OCI-LY7 (cell line): ENCODE results near the gene RASGRP4. TPM values are rescaled to one million over a fixed set of nuclear protein-coding genes. Genes with fewer than 3 reads are reported as not detected.

ENCODE experiments used
- BruUV-seq: library from RNA; stranded (reverse); fragments of 400-500 nt; replicated peaks from 2 replicates; lab custom pipeline; 2021; lab: Mats Ljungman, UMichigan
- CTCF ChIA-PET: fragments of 300-600 bp; sonication (Branson Sonifier 250); formaldehyde crosslinking; loops from one replicate; lab custom pipeline; 2022; ENCODE audit warnings: antibody characterized with exemption; ENCODE audit not compliant: unreplicated experiment; lab: Charles Lee
- POLR2A ChIA-PET: fragments of 300-600 bp; sonication (Branson Sonifier 250); formaldehyde crosslinking; loops from one replicate; lab custom pipeline; 2022; ENCODE audit warnings: antibody characterized with exemption; lab: Charles Lee
- DNase-seq: peaks from one replicate; pipeline ENCODE4 v3.0.0-alpha.2; 2015; ENCODE audit warnings: low spot score
- H2AFZ ChIP-seq: fragments of 200-600 bp; sonication (generic), shearing (Covaris generic); 2 replicates; pipeline ENCODE4 v1.6.1; 2014; ENCODE audit warnings: mild to moderate bottlenecking, antibody characterized with exemption, low read length, moderate library complexity
- H3K27ac ChIP-seq: fragments of 200-600 bp; sonication (generic); 2 replicates; pipeline ENCODE4 v1.5.1; 2014; ENCODE audit warnings: mixed run types, low read depth, mild to moderate bottlenecking, moderate library complexity, low read length, inconsistent platforms; ENCODE audit not compliant: poor library complexity, severe bottlenecking
- H3K36me3 ChIP-seq: fragments of 200-600 bp; sonication (generic); 2 replicates; pipeline ENCODE4 v1.6.1; 2014; ENCODE audit warnings: mild to moderate bottlenecking, antibody characterized with exemption, low read length, moderate library complexity, mixed read lengths; ENCODE audit not compliant: insufficient read depth
- H3K4me1 ChIP-seq: fragments of 200-600 bp; sonication (generic); 2 replicates; pipeline ENCODE4 v1.5.1; 2014; ENCODE audit warnings: mild to moderate bottlenecking, low read length; ENCODE audit not compliant: insufficient read depth, poor library complexity, severe bottlenecking
- H3K4me2 ChIP-seq: fragments of 200-600 bp; sonication (generic); 2 replicates; pipeline ENCODE4 v1.6.1; 2014; ENCODE audit warnings: mild to moderate bottlenecking, low read length
- H3K4me3 ChIP-seq: fragments of 200-600 bp; sonication (generic); 2 replicates; pipeline ENCODE4 v1.5.1; 2014; ENCODE audit warnings: mild to moderate bottlenecking, low read depth, low read length; ENCODE audit not compliant: poor library complexity, severe bottlenecking
- H3K79me2 ChIP-seq: fragments of 200-600 bp; sonication (generic); 2 replicates; pipeline ENCODE4 v1.6.1; 2016; ENCODE audit warnings: low read depth, mild to moderate bottlenecking, low read length, moderate library complexity, mixed read lengths; ENCODE audit not compliant: insufficient read depth
- H3K9me2 ChIP-seq: fragments of 200-600 bp; sonication (generic); 2 replicates; pipeline ENCODE4 v1.6.1; 2016; ENCODE audit warnings: mild to moderate bottlenecking, low read length, mixed read lengths; ENCODE audit not compliant: insufficient read depth
- H3K9me3 ChIP-seq: fragments of 200-600 bp; sonication (generic); 2 replicates; pipeline ENCODE4 v1.6.1; 2014; ENCODE audit warnings: mild to moderate bottlenecking, mixed run types, low read length, mixed read lengths
- H4K20me1 ChIP-seq: fragments of 200-600 bp; sonication (generic); 2 replicates; pipeline ENCODE4 v1.6.1; 2014; ENCODE audit warnings: mild to moderate bottlenecking, antibody characterized with exemption, low read length, moderate library complexity, mixed read lengths; ENCODE audit not compliant: insufficient read depth
- CTCF ChIP-seq: fragments of 200-600 bp; sonication (generic); conservative IDR thresholded peaks from 2 replicates; pipeline ENCODE4 v1.5.1; 2014; ENCODE audit warnings: mild to moderate bottlenecking, antibody characterized with exemption, low read length, moderate library complexity, mixed read lengths
- EZH2phosphoT487 ChIP-seq: fragments of 200-600 bp; sonication (generic); IDR thresholded peaks from 2 replicates; pipeline ENCODE4 v1.6.1; 2018; ENCODE audit warnings: low read depth, borderline replicate concordance, mild to moderate bottlenecking, mixed run types, antibody characterized with exemption, low read length, moderate library complexity, mixed read lengths
- intact Hi-C: fragments of 100-400 bp; cut with micrococcal nuclease; formaldehyde crosslinking; loops from one replicate; pipeline ENCODE4 v1.10.0; 2022; ENCODE audit not compliant: unreplicated experiment
- total RNA-seq, 2 experiments: library from RNA; depleted of rRNA in 1 of 2; stranded (reverse); fragments of >200 nt in 1 of 2; shearing (Covaris generic) in 1 of 2; gene quantifications; 2 replicates each; pipeline ENCODE4 v1.2.3, GENCODE V29; 2014 to 2022

Gene RASGRP4
- total RNA-seq, 2 experiments from 2014 or later: not detected

DNA sequence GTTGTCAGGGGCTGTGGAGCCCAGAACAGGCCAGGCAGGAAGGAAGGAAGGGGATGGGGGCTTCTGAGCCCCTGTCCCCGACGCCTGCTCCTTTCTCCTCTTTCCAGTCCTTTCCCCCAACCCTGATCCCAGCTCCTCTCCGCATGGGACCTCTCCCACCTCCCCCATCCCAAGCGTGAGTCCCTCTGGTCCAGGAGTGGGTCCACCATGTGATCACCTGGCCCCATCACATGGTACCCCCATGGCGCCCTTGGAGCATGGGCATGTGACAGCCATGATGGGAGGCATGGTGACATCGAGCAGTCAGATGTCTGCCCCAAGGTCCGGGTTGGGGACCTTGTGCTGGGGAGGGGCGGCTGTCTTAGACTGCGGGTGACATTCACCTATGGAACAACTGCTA, 16.7 kb upstream of the RASGRP4 start:
- H3K36me3 ChIP-seq: no peaks in the 10 kb centered on the region
- H3K4me2 ChIP-seq: no peak overlapping the region
- POLR2A ChIA-PET: no interaction called here
- H3K27ac ChIP-seq: no peak overlapping the region
- intact Hi-C loops: no loop called here
- no peak for DNase-seq
- no peaks in the 10 kb centered on the region for H3K79me2 ChIP-seq
- H3K9me2 ChIP-seq: no peaks in the 10 kb centered on the region
- H3K9me3 ChIP-seq: no peaks in the 10 kb centered on the region
- no peaks in the 10 kb centered on the region for H4K20me1 ChIP-seq
- H3K4me1 ChIP-seq: no peaks in the 10 kb centered on the region
- H3K4me3 ChIP-seq: no peak overlapping the region
- no peak overlapping the region for H2AFZ ChIP-seq
- CTCF ChIA-PET: no interaction called here
- TF ChIP-seq CTCF: no peak
- TF ChIP-seq EZH2phosphoT487: no peak
- no TSS peak for BruUV-seq

DNA sequence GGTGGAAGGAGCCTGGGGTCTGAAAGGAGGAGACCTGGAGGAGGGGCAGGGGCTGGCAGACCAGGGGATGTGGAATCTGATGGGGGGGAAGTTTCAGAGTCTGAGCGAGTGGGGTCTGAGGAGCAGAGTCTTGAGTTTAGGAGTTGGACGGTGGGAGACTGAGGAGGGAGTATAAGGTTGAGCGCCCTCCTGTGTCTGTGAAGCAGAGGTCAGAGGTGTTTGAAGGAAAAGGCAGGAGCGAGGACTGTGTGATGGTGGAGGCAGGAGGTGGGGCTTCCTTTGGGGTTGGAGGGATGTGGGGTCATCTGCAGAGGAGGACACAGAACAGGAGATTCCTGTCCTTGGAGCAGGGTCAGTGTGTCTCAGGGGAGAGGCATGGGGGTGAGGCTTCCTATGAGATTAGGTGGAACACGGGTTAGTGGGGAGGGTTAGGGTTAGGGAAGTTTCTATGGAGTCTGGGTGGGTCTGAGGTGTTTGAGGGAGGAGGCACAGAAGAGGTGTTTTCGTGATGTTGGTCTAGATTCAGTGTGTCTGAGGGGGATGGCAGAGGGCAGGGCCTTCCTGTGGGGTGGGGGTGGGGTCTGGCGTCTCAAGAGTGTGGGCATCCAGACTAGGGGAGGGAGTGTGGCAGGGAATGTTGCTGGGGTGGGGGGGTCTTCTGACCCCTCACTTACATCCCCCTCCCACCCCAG, 15.8 kb upstream of the RASGRP4 start:
- Histone ChIP-seq H3K4me3 (no peak overlapping the region), H3K27ac (no peak overlapping the region), H3K9me3 (no peaks in the 10 kb centered on the region), H2AFZ (no peak overlapping the region), H3K79me2 (no peaks in the 10 kb centered on the region), H3K4me1 (no peaks in the 10 kb centered on the region), H3K9me2 (no peaks in the 10 kb centered on the region), H4K20me1 (no peaks in the 10 kb centered on the region), H3K4me2 (no peak overlapping the region), H3K36me3 (no peaks in the 10 kb centered on the region)
- BruUV-seq: no TSS peak
- ChIA-PET POLR2A (no interaction called here), CTCF (no interaction called here)
- DNase-seq: peak; percentile 11
- TF ChIP-seq EZH2phosphoT487 (no peak), CTCF (peak; percentile 40)
- intact Hi-C loops: no loop called here

- intact Hi-C loops: no loop called here
- no TSS peak for BruUV-seq
These were observed 14.6 kb upstream of the RASGRP4 start for GRCh38 chr19:38440592-38440991.

More at GRCh38 chr19:38440592-38440991, 14.6 kb upstream of the RASGRP4 start:
- H3K4me1 ChIP-seq: no peaks in the 10 kb centered on the region
- no peak overlapping the region for H3K4me3 ChIP-seq
- H3K36me3 ChIP-seq: no peaks in the 10 kb centered on the region
- H2AFZ ChIP-seq: no peak overlapping the region
- no peak overlapping the region for H3K4me2 ChIP-seq
- no peak for DNase-seq
- no peaks in the 10 kb centered on the region for H3K9me2 ChIP-seq
- TF ChIP-seq EZH2phosphoT487: no peak
- no peak for TF ChIP-seq CTCF
- H4K20me1 ChIP-seq: no peaks in the 10 kb centered on the region
- H3K27ac ChIP-seq: no peak overlapping the region
- no peaks in the 10 kb centered on the region for H3K9me3 ChIP-seq
- H3K79me2 ChIP-seq: no peaks in the 10 kb centered on the region
- POLR2A ChIA-PET: no interaction called here
- CTCF ChIA-PET: no interaction called here
